Activated CD8-positive, alpha-beta memory T cell treated with anti-CD3 and anti-CD28 coated beads, Interleukin-2, amount 10 ng/mL, durations not matched to agents 7 days and 5 days (primary cell): ENCODE data around the gene POLD2. TPM values are rescaled to one million over a fixed set of nuclear protein-coding genes. Genes with fewer than 3 reads are reported as not detected.

Experiments used
- ATAC-seq: fragments of 150-1000 bp; cut with Tn5 transposase; one replicate; pipeline ENCODE4 v1.10.0; 2021; ENCODE audit warnings: moderate library complexity
- CTCF ChIA-PET: fragments of 350-600 bp; sonication (Branson Sonifier 250); formaldehyde crosslinking; loops from one replicate; lab custom pipeline; 2021; ENCODE audit warnings: antibody characterized with exemption; lab: Charles Lee
- DNase-seq: peaks from one replicate; pipeline ENCODE4 v3.0.0-alpha.2; 2020
- H3K27ac Mint-ChIP-seq: one replicate; pipeline ENCODE4 v1.8.0; 2021; ENCODE audit warnings: mild to moderate bottlenecking, mixed read lengths
- H3K27me3 Mint-ChIP-seq: one replicate; pipeline ENCODE4 v1.8.0; 2021; ENCODE audit warnings: mixed read lengths
- H3K36me3 Mint-ChIP-seq: one replicate; pipeline ENCODE4 v1.8.0; 2021; ENCODE audit warnings: mild to moderate bottlenecking, mixed read lengths
- H3K4me1 Mint-ChIP-seq: one replicate; pipeline ENCODE4 v1.8.0; 2021; ENCODE audit warnings: mixed read lengths
- H3K4me3 Mint-ChIP-seq: one replicate; pipeline ENCODE4 v1.8.0; 2021; ENCODE audit warnings: mild to moderate bottlenecking, moderate library complexity, mixed read lengths
- H3K9me3 Mint-ChIP-seq: one replicate; pipeline ENCODE4 v1.8.0; 2022; ENCODE audit warnings: low read depth, mixed read lengths
- total RNA-seq, 2 experiments: library from RNA; stranded (reverse); gene quantifications; one replicate each; pipeline ENCODE4 v1.2.3, GENCODE V29; 2021

Gene POLD2
- total RNA-seq, 2 experiments from 2014 or later, result 130 to 158 TPM

DNA sequence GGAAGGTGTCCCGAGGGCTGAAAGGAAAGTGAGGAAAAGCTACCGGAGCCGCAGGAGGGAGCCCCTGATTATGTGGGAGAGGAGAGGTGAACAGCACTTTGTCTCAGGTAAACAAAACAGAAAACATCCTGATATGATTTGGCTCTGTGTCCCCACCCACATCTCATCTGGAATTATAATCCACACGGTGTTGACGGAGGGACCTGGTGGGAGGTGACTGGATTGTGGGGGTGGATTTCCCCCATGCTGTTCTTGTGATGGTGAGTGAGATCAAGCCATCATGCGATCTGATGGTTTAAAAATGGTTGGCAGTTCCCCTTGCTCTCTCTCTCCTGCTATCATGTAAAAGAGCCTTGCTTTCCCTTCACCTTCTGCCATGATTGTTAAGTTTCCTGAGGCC is 3.0 kb downstream of the POLD2 start:
- ATAC-seq (no peak), DNase-seq (no peak)
- Mint-ChIP-seq H3K4me1 (peaks cover 39% of the 10 kb centered on the region), H3K27ac (no peak overlapping the region), H3K4me3 (no peak overlapping the region), H3K36me3 (peaks cover 27% of the 10 kb centered on the region), H3K27me3 (peaks cover 5% of the 10 kb centered on the region), H3K9me3 (no peaks in the 10 kb centered on the region)
- CTCF ChIA-PET, result interaction anchor here (1.2 kb wide), 1 partner anchor 80 kb away, joined by 3 read pairs; the partner anchor contains the start of gene YKT6

DNA sequence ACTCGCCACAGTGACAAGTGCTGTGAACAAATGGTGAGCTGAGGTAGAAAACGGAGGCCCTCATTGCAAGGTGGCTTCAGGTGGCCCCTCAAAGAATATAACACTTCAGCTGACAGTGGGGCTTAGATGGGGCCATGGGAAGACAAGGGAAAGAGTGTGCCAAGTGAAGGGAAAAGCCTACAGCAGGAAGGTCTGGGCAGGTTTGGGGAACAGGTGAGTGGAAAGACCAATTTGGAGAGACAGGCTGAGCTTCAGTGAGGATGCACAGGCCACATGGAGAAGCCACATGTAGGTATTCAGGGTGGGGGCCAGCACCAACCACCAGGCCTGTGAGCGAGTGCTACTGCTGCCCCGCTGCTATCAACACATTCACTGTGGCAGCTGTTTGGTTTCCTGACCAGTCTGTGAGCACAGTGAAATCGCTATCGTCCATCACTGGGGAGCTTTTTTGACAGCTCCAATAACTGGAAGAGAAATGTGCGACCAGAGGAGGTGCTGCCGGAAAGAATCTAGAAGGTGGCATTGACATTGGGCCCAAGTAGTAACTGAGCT is 3.4 kb downstream of the POLD2 start:
- CTCF ChIA-PET, result interaction anchor here (1.2 kb wide), 1 partner anchor 81 kb away, joined by 3 read pairs; the partner anchor contains the start of gene YKT6
- ATAC-seq, result no peak
- no peak for DNase-seq
- peaks cover 27% of the 10 kb centered on the region for H3K36me3 Mint-ChIP-seq
- no peak overlapping the region for H3K4me3 Mint-ChIP-seq
- H3K9me3 Mint-ChIP-seq, result no peaks in the 10 kb centered on the region
- no peaks in the 10 kb centered on the region for H3K27me3 Mint-ChIP-seq
- peaks cover 39% of the 10 kb centered on the region for H3K4me1 Mint-ChIP-seq
- no peak overlapping the region for H3K27ac Mint-ChIP-seq

DNA sequence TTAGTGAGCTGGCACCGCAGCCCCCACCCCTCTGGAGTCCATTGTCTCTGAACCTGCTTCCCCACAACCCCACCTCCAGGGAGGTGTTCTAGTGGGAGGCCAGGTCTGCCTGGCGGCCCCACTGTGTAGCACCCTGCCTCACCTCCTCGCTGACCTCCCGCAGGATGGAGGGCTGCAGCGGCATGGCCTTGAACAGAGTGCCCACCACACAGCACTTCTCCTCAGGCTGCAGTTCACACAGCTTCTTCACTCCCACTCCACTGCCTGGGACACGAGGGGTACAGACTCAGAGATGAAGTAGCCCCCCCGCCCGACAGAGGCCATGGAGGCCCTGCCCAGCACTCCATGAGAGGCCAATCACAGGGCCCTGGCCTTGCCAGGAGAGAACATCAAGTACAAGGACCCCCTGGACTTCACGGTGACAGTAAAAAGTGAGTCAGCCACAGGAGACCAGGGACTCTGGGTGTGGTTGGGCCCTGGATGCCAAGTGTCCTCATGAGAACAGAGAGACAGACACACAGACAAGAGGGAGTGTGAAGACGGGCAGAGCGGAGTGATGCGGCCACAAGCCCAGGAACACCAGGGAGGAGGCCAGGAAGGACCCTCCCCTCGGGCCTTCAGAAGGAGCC is 5.4 kb downstream of the POLD2 start:
- H3K9me3 Mint-ChIP-seq, result no peaks in the 10 kb centered on the region
- ATAC-seq (no peak), DNase-seq (no peak)
- H3K36me3 Mint-ChIP-seq, result peaks cover 32% of the 10 kb centered on the region
- no peaks in the 10 kb centered on the region for H3K27me3 Mint-ChIP-seq
- peaks cover 36% of the 10 kb centered on the region for H3K4me1 Mint-ChIP-seq
- CTCF ChIA-PET, result no interaction called here
- H3K4me3 Mint-ChIP-seq, result no peak overlapping the region
- no peak overlapping the region for H3K27ac Mint-ChIP-seq

DNA sequence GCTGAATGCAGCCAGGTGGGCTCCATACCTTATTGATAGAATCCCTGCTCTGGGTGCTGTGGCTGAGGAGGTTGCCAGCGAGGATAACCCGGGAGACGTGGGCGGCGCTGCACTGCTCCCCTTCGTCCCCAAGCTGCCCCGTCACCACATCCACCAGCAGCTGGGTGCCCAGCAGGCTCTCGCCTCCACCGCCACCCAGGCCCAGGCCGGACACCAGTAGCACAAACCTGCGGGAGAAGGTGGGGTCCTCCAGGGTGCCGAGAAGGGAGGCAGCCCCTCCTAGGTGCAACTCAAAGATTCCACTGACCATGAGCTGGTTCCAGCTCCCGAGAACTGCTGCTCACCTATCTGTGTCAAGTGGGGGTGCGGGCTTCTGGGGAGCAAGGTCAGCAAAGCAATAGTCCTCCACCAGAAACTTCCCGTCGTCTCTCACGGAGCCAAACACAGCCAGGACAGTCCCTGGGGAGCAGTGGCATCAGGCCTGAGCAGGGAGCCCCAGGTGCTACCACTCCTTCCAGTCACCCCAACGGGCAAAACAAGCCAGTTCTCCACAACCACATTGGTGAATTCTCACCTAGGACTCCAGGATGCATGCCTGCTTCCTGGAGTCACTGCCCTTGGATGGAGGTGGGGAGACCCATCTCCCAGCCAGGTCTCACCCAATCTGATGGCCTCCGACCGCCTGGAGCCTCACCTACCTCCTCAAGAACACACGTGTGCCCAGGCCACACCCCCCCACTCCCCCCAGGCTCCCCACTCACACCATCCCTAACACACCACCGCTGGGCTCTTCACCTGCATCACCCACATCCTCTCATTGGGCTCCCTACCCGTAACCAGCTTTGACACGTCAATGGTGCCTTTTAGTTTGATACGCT is 6.3 kb downstream of the POLD2 start:
- H3K4me1 Mint-ChIP-seq, result peaks cover 29% of the 10 kb centered on the region
- CTCF ChIA-PET, result no interaction called here
- DNase-seq (no peak), ATAC-seq (no peak)
- no peak overlapping the region for H3K27ac Mint-ChIP-seq
- peaks cover 32% of the 10 kb centered on the region for H3K36me3 Mint-ChIP-seq
- H3K4me3 Mint-ChIP-seq, result no peak overlapping the region
- H3K27me3 Mint-ChIP-seq, result no peaks in the 10 kb centered on the region
- H3K9me3 Mint-ChIP-seq, result no peaks in the 10 kb centered on the region

GRCh38 chr7:44116087-44116788 is 7.1 kb downstream of the POLD2 start:
- DNase-seq, result no peak
- Mint-ChIP-seq H3K9me3 (no peaks in the 10 kb centered on the region), H3K4me3 (no peak overlapping the region), H3K36me3 (peaks cover 32% of the 10 kb centered on the region), H3K4me1 (peaks cover 23% of the 10 kb centered on the region), H3K27me3 (no peaks in the 10 kb centered on the region), H3K27ac (no peak overlapping the region)
- CTCF ChIA-PET, result interaction anchor here (1.5 kb wide), 1 partner anchor 81 kb away, joined by 4 read pairs; no protein-coding TSS in a partner anchor
- ATAC-seq, result no peak

DNA sequence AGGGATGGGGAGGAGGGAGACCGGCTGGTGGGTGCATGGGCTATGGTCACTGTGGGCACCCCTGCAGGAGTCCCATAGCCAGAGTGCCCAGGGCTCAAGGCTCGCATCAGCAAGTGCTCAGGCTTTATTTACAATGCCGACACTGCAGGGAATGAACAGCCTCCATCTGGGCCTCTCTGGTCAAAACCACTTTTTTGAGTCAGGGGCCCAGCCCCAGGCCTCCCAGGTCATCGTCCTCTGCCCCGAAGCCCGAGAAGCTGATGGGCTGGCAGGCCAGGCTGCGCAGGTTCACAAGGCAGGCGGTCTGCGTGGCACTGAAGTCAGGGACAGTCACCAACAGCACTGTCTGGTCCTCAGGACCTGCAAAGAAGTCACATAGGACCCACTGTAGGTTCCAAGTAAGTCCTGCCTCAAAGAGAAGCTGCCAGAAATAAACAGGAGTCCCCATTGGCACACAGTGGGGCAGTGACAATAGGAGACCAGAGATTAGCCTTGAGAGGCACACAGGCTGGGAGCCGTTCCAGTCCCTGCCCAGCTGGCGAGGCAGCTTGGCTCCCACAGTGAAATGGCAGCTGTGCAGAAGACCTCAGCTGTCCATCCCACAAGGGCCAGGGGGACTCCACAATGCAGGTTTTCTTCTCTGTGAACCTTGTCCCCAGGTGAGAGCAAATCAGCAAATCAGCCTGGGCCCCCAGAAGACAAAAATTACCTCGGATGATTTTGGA is 8.6 kb downstream of the POLD2 start:
- H3K27me3 Mint-ChIP-seq, result no peaks in the 10 kb centered on the region
- peaks cover 24% of the 10 kb centered on the region for H3K36me3 Mint-ChIP-seq
- no peaks in the 10 kb centered on the region for H3K9me3 Mint-ChIP-seq
- CTCF ChIA-PET, result interaction anchor here (1.5 kb wide), 1 partner anchor 82 kb away, joined by 4 read pairs; no protein-coding TSS in a partner anchor
- DNase-seq, result no peak
- H3K4me1 Mint-ChIP-seq, result peaks cover 8% of the 10 kb centered on the region
- H3K4me3 Mint-ChIP-seq, result no peak overlapping the region
- no peak overlapping the region for H3K27ac Mint-ChIP-seq
- no peak for ATAC-seq

DNA sequence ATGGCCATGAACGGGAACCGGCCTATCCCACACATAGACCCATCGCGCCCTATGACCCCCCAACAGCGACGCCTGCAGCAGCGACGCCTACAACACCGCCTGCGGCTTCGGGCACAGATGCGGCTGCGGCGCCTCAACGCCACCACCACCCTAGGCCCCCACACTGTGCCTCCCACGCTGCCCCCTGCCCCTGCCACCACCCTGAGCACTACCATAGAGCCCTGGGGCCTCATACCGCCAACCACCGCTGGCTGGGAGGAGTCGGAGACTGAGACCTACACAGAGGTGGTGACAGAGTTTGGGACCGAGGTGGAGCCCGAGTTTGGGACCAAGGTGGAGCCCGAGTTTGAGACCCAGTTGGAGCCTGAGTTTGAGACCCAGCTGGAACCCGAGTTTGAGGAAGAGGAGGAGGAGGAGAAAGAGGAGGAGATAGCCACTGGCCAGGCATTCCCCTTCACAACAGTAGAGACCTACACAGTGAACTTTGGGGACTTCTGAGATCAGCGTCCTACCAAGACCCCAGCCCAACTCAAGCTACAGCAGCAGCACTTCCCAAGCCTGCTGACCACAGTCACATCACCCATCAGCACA is 9.5 kb downstream of the POLD2 start:
- H3K36me3 Mint-ChIP-seq, result peaks cover 16% of the 10 kb centered on the region
- no peak for DNase-seq
- no peak for ATAC-seq
- peaks cover 3% of the 10 kb centered on the region for H3K4me1 Mint-ChIP-seq
- H3K27ac Mint-ChIP-seq, result no peak overlapping the region
- no peaks in the 10 kb centered on the region for H3K27me3 Mint-ChIP-seq
- H3K9me3 Mint-ChIP-seq, result no peaks in the 10 kb centered on the region
- H3K4me3 Mint-ChIP-seq, result no peak overlapping the region
- CTCF ChIA-PET, result no interaction called here

GRCh38 chr7:44112997-44113763 is 10.2 kb downstream of the POLD2 start:
- Mint-ChIP-seq H3K4me1 (peaks cover 2% of the 10 kb centered on the region), H3K27ac (no peak overlapping the region), H3K36me3 (peaks cover 12% of the 10 kb centered on the region), H3K9me3 (no peaks in the 10 kb centered on the region), H3K4me3 (no peak overlapping the region), H3K27me3 (no peaks in the 10 kb centered on the region)
- DNase-seq, result no peak
- CTCF ChIA-PET, result no interaction called here
- ATAC-seq, result no peak

DNA sequence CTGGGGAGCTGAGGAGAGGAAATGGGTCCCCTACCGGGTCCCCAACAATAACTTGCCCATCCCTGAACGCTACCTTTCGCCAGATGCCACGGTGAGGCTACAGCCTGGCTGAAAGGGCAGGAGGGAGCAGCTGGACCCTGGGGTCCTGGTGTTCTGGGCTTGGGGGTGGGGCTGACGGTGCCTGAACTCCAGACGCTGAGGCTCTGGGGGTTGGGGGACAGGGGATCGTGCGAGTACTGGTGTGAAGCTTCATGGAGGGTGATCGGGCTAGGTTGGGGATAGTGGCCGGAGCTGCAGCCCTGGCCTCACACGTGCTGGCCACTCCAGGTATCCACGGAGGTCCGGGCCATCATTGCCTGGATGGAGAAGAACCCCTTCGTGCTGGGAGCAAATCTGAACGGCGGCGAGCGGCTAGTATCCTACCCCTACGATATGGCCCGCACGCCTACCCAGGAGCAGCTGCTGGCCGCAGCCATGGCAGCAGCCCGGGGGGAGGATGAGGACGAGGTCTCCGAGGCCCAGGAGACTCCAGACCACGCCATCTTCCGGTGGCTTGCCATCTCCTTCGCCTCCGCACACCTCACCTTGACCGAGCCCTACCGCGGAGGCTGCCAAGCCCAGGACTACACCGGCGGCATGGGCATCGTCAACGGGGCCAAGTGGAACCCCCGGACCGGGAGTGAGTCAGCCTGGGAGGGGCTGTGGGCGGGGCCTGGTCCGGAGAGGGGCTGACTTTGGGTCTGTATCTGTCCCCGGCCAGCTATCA is 10.9 kb downstream of the POLD2 start:
- Mint-ChIP-seq H3K36me3 (peaks cover 8% of the 10 kb centered on the region), H3K27ac (no peak overlapping the region), H3K4me1 (no peaks in the 10 kb centered on the region), H3K9me3 (no peaks in the 10 kb centered on the region), H3K27me3 (no peaks in the 10 kb centered on the region), H3K4me3 (no peak overlapping the region)
- DNase-seq, result no peak
- CTCF ChIA-PET, result no interaction called here
- no peak for ATAC-seq

DNA sequence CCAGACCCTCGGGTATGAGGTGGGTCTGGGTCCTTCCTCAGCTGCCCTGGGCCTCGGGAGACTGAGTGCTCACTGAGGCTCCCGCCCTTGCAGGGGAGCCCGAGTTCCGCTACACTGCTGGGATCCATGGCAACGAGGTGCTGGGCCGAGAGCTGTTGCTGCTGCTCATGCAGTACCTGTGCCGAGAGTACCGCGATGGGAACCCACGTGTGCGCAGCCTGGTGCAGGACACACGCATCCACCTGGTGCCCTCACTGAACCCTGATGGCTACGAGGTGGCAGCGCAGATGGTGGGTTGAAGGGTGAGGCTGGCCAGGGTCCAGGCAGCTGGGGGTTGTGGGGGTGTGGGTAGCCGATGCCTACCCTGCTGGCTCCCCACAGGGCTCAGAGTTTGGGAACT is 11.6 kb downstream of the POLD2 start:
- no peak overlapping the region for H3K4me3 Mint-ChIP-seq
- H3K9me3 Mint-ChIP-seq, result no peaks in the 10 kb centered on the region
- CTCF ChIA-PET, result interaction anchor here (1.1 kb wide), 1 partner anchor 14 kb away, joined by 3 read pairs; no protein-coding TSS in a partner anchor
- H3K4me1 Mint-ChIP-seq, result no peaks in the 10 kb centered on the region
- ATAC-seq (no peak), DNase-seq (no peak)
- H3K36me3 Mint-ChIP-seq, result peaks cover 5% of the 10 kb centered on the region
- H3K27me3 Mint-ChIP-seq, result no peaks in the 10 kb centered on the region
- H3K27ac Mint-ChIP-seq, result no peak overlapping the region
